SU-DHL-6 (cell line): ENCODE measurements around the gene NDUFS3.

Experiments used
- H2AFZ ChIP-seq: fragments of 200-600 bp; sonication (generic); 2 replicates; pipeline ENCODE4 v1.6.1; 2014; ENCODE audit warnings: low read depth, mild to moderate bottlenecking, moderate library complexity, mixed read lengths, antibody characterized with exemption, low read length; ENCODE audit not compliant: severe bottlenecking
- H3F3A ChIP-seq: fragments of 200-600 bp; shearing (Covaris generic); 2 replicates; pipeline ENCODE4 v1.6.0; 2016; ENCODE audit warnings: antibody characterized with exemption, mild to moderate bottlenecking; ENCODE audit not compliant: insufficient read depth
- H3K27ac ChIP-seq: fragments of 200-600 bp; sonication (generic); 2 replicates; pipeline ENCODE4 v1.5.1; 2016; ENCODE audit warnings: low read depth, mild to moderate bottlenecking, low read length, moderate library complexity, mixed read lengths
- H3K27me3 ChIP-seq: fragments of 200-600 bp; sonication (generic), shearing (Covaris generic); 2 replicates; pipeline ENCODE4 v1.6.0; 2014; ENCODE audit warnings: mild to moderate bottlenecking, low read length
- H3K36me3 ChIP-seq: fragments of 200-600 bp; sonication (generic); 2 replicates; pipeline ENCODE4 v1.6.1; 2014; ENCODE audit warnings: mild to moderate bottlenecking, low read length, mixed read lengths
- H3K4me2 ChIP-seq: fragments of 300-600, 200-600 bp; shearing (Covaris generic), sonication (generic); 2 replicates; pipeline ENCODE4 v1.6.0; 2014; ENCODE audit warnings: low read length, low read depth, mild to moderate bottlenecking; ENCODE audit not compliant: poor library complexity, severe bottlenecking
- H3K4me3 ChIP-seq: fragments of 200-600 bp; sonication (generic); 2 replicates; pipeline ENCODE4 v1.5.1; 2014; ENCODE audit warnings: antibody characterized with exemption, low read length, mild to moderate bottlenecking, mixed read lengths; ENCODE audit not compliant: insufficient read depth, poor library complexity, severe bottlenecking
- H3K79me2 ChIP-seq: fragments of 200-600 bp; sonication (generic); 2 replicates; pipeline ENCODE4 v1.6.1; 2014; ENCODE audit warnings: mild to moderate bottlenecking, low read length, moderate library complexity; ENCODE audit not compliant: insufficient read depth
- H3K9ac ChIP-seq: fragments of 200-600 bp; sonication (generic); 2 replicates; pipeline ENCODE4 v1.7.0; 2014; ENCODE audit warnings: mild to moderate bottlenecking, low read length
- H3K9me2 ChIP-seq: fragments of 200-600 bp; sonication (generic); replicated peaks from 2 replicates; pipeline ENCODE4 v1.6.1; 2014; ENCODE audit warnings: low read length; ENCODE audit not compliant: insufficient read depth
- H3K9me3 ChIP-seq: fragments of 200-600 bp; sonication (generic); 2 replicates; pipeline ENCODE4 v1.6.1; 2014; ENCODE audit warnings: low read length, mixed read lengths; ENCODE audit not compliant: insufficient read depth
- H4K20me1 ChIP-seq: fragments of 200-600 bp; sonication (generic); 2 replicates; pipeline ENCODE4 v1.6.1; 2014; ENCODE audit warnings: low read depth, mild to moderate bottlenecking, antibody characterized with exemption, low read length, moderate library complexity, mixed read lengths
- CTCF ChIP-seq: fragments of 200-600 bp; sonication (generic); IDR thresholded peaks from one replicate; pipeline ENCODE4 v1.5.1; 2017; ENCODE audit warnings: antibody characterized with exemption, mild to moderate bottlenecking, low read length, moderate library complexity; ENCODE audit not compliant: insufficient read depth, poor library complexity, severe bottlenecking
- EZH2phosphoT487 ChIP-seq: fragments of 200-600 bp; sonication (generic), shearing (Covaris generic); conservative IDR thresholded peaks from 2 replicates; pipeline ENCODE4 v1.6.1; 2018; ENCODE audit warnings: mild to moderate bottlenecking, antibody characterized with exemption, low read length, moderate library complexity, mixed read lengths

The NDUFS3 gene

GRCh38 chr11:47569646-47570045 is 9.2 kb upstream of the NDUFS3 start:
- no peaks in the 10 kb centered on the region for H3K9me2 ChIP-seq
- no peaks in the 10 kb centered on the region for H3K27me3 ChIP-seq
- H3K4me2 ChIP-seq, result no peak overlapping the region
- H2AFZ ChIP-seq, result no peak overlapping the region
- peaks cover 60% of the 10 kb centered on the region for H3K79me2 ChIP-seq
- TF ChIP-seq CTCF, result no peak
- no peak for TF ChIP-seq EZH2phosphoT487
- no peaks in the 10 kb centered on the region; the same call in 1 of the 2 replicates for H4K20me1 ChIP-seq
- H3K27ac ChIP-seq, result no peak overlapping the region
- peaks cover 13% of the 10 kb centered on the region for H3F3A ChIP-seq
- peaks cover 13% of the 10 kb centered on the region for H3K36me3 ChIP-seq
- no peaks in the 10 kb centered on the region for H3K9me3 ChIP-seq
- H3K4me3 ChIP-seq, result no peak overlapping the region
- no peak overlapping the region for H3K9ac ChIP-seq

- Histone ChIP-seq H3K36me3 (peaks cover 13% of the 10 kb centered on the region), H2AFZ (no peak overlapping the region), H3K9me2 (no peaks in the 10 kb centered on the region), H3K27me3 (no peaks in the 10 kb centered on the region), H3K9me3 (no peaks in the 10 kb centered on the region), H3K4me2 (no peak overlapping the region), H4K20me1 (no peaks in the 10 kb centered on the region; the same call in 1 of the 2 replicates), H3K4me3 (no peak overlapping the region), H3K27ac (no peak overlapping the region), H3K79me2 (peaks cover 51% of the 10 kb centered on the region), H3K9ac (no peak overlapping the region), H3F3A (peaks cover 13% of the 10 kb centered on the region)
- TF ChIP-seq CTCF (no peak), EZH2phosphoT487 (no peak)
Measured at GRCh38 chr11:47570651-47571356, 8.1 kb upstream of the NDUFS3 start.

- H3F3A ChIP-seq, result peaks cover 13% of the 10 kb centered on the region
- TF ChIP-seq CTCF (no peak), EZH2phosphoT487 (no peak)
- H2AFZ ChIP-seq, result no peak overlapping the region
- H3K36me3 ChIP-seq, result peaks cover 13% of the 10 kb centered on the region
- no peak overlapping the region for H3K4me3 ChIP-seq
- H3K27me3 ChIP-seq, result no peaks in the 10 kb centered on the region
- H4K20me1 ChIP-seq, result no peaks in the 10 kb centered on the region; the same call in 1 of the 2 replicates
- no peak overlapping the region for H3K4me2 ChIP-seq
- H3K9me3 ChIP-seq, result no peaks in the 10 kb centered on the region
- H3K9me2 ChIP-seq, result no peaks in the 10 kb centered on the region
- H3K9ac ChIP-seq, result no peak overlapping the region
- no peak overlapping the region for H3K27ac ChIP-seq
- H3K79me2 ChIP-seq, result peaks cover 48% of the 10 kb centered on the region
Measured at GRCh38 chr11:47571357-47571729, 7.5 kb upstream of the NDUFS3 start.
